LNCaP clone FGC (cell line): ENCODE measurements around the gene TRIP13.

Source experiments
- DNase-seq: peaks from one replicate; pipeline ENCODE4 v3.0.0-alpha.2; 2011; ENCODE audit warnings: low read depth
- H3K4me3 ChIP-seq: 2 replicates; pipeline ENCODE4 v1.5.1; 2011; ENCODE audit warnings: mild to moderate bottlenecking, low read depth, low read length, control low read depth
- TF ChIP-seq, protein P1 (sequence below): IDR thresholded peaks from 2 replicates; pipeline ENCODE4 v1.5.1; 2012; ENCODE audit warnings: mild to moderate bottlenecking; ENCODE audit not compliant: control insufficient read depth, insufficient read depth; ENCODE audit errors: extremely low read depth

Gene TRIP13

DNA sequence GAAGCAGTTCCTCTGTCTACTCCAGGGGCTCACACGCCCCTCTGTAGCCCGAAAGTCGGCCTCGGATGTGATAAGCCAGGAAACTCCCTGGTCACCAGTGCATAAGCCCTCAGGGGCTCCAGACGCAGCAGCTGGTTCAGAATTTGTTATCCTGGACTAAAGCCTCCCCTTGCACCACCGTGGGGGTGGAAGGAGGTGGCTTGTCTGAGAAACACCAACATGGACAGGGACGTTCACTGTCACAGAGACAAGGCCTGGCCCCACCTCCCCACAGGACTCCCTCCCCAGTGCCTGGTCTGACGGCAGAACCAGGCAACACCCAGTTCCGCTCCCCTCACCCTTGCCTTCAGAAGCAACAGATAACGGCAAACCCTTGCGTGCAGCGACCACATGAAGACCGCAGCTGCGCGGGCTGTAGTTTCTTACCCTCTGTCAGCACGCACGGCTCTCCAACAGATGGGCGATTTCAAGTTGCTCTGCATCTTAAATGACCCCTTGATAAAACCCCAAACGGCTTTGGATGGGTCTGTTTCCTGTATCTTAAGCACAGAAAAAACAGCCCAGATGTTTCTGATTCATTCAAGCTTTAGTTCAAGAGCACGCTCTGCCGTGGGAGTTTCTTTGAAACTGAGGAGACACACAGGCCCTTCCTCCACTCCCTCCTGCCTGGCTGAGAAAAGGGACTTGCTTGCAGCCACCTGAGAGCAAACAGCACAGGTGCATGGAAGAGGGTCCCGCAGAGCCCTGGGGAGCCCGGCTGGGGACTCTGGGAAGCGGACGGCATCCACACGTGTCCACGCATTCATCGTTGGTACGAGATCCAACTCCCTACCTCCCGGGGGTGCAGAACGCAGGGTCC lies 71.2 kb downstream of the TRIP13 start:
- no peak overlapping the region for H3K4me3 ChIP-seq
- no peak for DNase-seq
- TF ChIP-seq, protein P1, sequence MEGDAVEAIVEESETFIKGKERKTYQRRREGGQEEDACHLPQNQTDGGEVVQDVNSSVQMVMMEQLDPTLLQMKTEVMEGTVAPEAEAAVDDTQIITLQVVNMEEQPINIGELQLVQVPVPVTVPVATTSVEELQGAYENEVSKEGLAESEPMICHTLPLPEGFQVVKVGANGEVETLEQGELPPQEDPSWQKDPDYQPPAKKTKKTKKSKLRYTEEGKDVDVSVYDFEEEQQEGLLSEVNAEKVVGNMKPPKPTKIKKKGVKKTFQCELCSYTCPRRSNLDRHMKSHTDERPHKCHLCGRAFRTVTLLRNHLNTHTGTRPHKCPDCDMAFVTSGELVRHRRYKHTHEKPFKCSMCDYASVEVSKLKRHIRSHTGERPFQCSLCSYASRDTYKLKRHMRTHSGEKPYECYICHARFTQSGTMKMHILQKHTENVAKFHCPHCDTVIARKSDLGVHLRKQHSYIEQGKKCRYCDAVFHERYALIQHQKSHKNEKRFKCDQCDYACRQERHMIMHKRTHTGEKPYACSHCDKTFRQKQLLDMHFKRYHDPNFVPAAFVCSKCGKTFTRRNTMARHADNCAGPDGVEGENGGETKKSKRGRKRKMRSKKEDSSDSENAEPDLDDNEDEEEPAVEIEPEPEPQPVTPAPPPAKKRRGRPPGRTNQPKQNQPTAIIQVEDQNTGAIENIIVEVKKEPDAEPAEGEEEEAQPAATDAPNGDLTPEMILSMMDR, result no peak

DNA sequence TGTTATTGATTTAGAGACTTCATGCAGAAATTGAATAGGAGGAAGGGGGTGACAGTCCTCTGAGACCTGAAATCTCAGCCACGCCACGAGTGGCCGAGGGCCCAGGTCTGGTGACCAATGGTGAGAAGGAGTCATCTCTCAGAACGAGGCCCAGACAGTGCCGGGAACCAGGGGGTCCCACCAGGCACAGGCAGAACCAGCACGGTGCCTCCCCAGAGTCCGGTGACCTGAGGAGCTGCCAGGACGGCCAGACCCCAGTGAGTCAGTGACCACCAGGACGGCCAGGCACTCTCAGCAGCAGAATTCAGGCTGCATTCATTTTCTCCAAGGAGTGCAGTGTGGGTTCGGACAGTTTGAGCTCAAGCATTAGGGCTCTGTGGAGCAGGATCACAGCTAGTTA lies 72.1 kb downstream of the TRIP13 start:
- no peak overlapping the region for H3K4me3 ChIP-seq
- TF ChIP-seq, protein P1, result no peak
- DNase-seq, result no peak

DNA sequence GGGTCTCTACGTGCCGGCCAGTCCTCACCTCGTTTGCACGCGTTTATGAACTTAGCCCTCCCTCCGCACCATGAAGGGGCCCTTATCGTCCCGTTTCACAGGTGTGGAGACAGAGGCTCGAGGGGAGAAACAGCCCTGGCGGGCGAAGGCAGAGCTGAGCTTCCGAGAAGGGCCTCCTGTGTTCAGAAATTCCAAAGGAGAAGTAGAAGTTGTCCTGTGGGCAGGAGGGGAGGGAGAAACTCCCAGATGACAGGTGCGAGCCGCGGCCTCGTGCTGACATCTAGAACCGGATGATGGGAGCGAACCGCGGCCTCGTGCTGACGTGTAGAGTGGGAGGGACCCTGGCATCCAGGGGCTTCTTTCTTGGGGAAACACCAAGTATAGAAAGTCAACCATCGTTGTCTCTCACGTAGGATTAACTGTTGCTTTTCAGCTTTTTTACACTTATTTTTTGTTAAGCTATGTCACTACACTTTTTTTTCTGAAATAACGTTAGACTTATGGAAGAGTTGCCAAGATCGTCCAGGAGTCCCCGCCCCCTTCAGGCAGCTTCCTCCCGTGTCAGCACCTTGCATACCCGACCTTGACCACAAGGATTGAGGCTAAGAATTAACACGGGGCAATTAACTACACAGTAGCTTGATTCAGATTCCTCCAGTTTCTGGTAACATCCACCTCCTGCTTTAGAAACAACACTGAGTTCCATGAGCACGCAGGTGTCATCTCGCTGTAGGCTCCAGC lies 73.1 kb downstream of the TRIP13 start:
- no peak for DNase-seq
- no peak overlapping the region for H3K4me3 ChIP-seq
- TF ChIP-seq, protein P1, result no peak

DNA sequence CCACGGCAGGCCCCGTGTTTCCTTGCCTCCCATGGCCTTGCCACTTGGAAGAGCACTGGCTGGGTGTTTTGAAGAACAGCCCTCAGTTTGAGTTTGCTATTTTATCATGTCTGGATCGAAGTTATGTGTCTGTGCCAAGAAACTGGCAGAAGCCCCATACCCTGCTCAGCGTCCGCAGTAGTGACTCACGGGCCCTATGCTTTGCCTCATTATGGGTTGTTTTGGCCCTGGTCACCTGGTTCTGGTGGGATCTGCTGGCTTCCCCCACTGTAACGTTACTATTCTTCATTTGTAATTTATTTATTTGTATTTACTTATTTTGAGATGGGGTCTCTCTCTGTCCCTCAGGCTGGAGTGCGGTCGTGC lies 73.6 kb downstream of the TRIP13 start:
- no peak overlapping the region for H3K4me3 ChIP-seq
- TF ChIP-seq, protein P1, result no peak
- no peak for DNase-seq

DNA sequence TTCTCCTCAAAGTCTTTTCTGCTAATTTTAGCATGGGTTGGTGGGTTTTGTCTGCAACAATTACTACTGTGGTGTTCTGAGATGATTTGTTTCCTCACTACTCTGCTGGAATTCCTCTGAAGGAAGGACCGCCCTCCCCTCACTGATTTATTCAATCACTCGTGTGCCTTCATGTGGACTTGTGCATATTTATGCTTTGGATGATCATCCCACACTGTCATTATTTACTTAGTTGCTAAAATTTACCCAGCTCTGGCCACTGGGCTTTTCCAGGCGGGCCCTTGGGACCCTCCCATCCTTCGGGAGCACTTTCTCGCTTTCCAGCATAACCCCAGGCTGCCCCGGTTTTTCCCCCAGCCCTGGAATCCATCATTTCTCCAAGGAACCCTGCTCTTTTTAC lies 74.3 kb downstream of the TRIP13 start:
- DNase-seq, result no peak
- H3K4me3 ChIP-seq, result no peak overlapping the region
- TF ChIP-seq, protein P1, result no peak
